ENCODE measurements around the gene GRPEL1. TPM values are rescaled to one million over a fixed set of nuclear protein-coding genes. Genes with fewer than 3 reads are reported as not detected.

Gene GRPEL1
- total and polyA plus RNA-seq, 9 of the 15 experiments (the other 6 are each of a cell fraction or from before 2014, with no cell fraction given) = 43.4 to 192 (median 86.6) TPM

GRCh38 chr4:7068279-7068842 is 497 bp upstream of the GRPEL1 start (continued):
- TF ChIP-seq, protein P1, sequence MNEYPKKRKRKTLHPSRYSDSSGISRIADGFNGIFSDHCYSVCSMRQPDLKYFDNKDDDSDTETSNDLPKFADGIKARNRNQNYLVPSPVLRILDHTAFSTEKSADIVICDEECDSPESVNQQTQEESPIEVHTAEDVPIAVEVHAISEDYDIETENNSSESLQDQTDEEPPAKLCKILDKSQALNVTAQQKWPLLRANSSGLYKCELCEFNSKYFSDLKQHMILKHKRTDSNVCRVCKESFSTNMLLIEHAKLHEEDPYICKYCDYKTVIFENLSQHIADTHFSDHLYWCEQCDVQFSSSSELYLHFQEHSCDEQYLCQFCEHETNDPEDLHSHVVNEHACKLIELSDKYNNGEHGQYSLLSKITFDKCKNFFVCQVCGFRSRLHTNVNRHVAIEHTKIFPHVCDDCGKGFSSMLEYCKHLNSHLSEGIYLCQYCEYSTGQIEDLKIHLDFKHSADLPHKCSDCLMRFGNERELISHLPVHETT (CRISPR knock-in tag; conservative IDR thresholded peaks at IDR 0.05 in 1 of 2, IDR thresholded peaks at IDR 0.05 in 1 of 2) = 0 out of 4 replicates have a peak, but pooled peaks of 1 of the 2 experiments have one; percentile 11
- TF ChIP-seq ZKSCAN8 (CRISPR knock-in tag; IDR thresholded peaks at IDR 0.05) = no peak
- TF ChIP-seq HNRNPH1 (optimal IDR thresholded peaks at IDR 0.05; ENCODE audit: low read depth, low read length) = no peak
- TF ChIP-seq MAZ (CRISPR knock-in tag; conservative IDR thresholded peaks at IDR 0.05 in 1 of 2, IDR thresholded peaks at IDR 0.05 in 1 of 2) = peak in 1 of 2 experiments; percentile 65; a peak in 2 of 4 replicates
- TF ChIP-seq, protein P2, sequence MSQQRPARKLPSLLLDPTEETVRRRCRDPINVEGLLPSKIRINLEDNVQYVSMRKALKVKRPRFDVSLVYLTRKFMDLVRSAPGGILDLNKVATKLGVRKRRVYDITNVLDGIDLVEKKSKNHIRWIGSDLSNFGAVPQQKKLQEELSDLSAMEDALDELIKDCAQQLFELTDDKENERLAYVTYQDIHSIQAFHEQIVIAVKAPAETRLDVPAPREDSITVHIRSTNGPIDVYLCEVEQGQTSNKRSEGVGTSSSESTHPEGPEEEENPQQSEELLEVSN (IDR thresholded peaks at IDR 0.05; ENCODE audit: borderline replicate concordance in 1 of 2, extremely low read depth in 1 of 2, insufficient read depth in 1 of 2, insufficient read length in 1 of 2, low read depth in 1 of 2, low read length in 1 of 2, poor library complexity in 1 of 2, severe bottlenecking in 1 of 2) = peak in 1 of 2 experiments; percentile 28
- TF ChIP-seq LCOR (CRISPR knock-in tag; IDR thresholded peaks at IDR 0.05) = 0 out of 2 replicates have a peak, but pooled peaks have one; percentile 47
- no peak for TF ChIP-seq SP1 (CRISPR knock-in tag; IDR thresholded peaks at IDR 0.05)
- TF ChIP-seq TAF1 (IDR thresholded peaks at IDR 0.05; ENCODE audit: control insufficient read depth, extremely low read depth, insufficient read depth, low read length, severe bottlenecking) = peak; percentile 75
- peak; percentile 70; the same call in 1 of the 2 replicates for TF ChIP-seq RB1 (IDR thresholded peaks at IDR 0.05; ENCODE audit: low read depth)
- 0 out of 2 replicates have a peak, but pooled peaks have one; percentile 27 for TF ChIP-seq ZNF24 (IDR thresholded peaks at IDR 0.05)
- TF ChIP-seq CCNT2 (IDR thresholded peaks at IDR 0.05; ENCODE audit: borderline replicate concordance, extremely low read depth, insufficient read length, low read depth, low read length) = peak; percentile 27
- no peak for TF ChIP-seq ESRRA (IDR thresholded peaks at IDR 0.05; ENCODE audit: borderline replicate concordance, low read depth)
- TF ChIP-seq ZNF311 (CRISPR knock-in tag; IDR thresholded peaks at IDR 0.05) = no peak

All from K562 (cell line).